IPS-15b (cell line): ENCODE results near the gene AADACL3.

Experiments
- H3K27me3 ChIP-seq: one replicate; pipeline ENCODE4 v1.6.1; 2013; ENCODE audit warnings: low read length; ENCODE audit not compliant: control insufficient read depth, insufficient read depth
- H3K36me3 ChIP-seq: one replicate; pipeline ENCODE4 v1.6.1; 2013; ENCODE audit warnings: low read length; ENCODE audit not compliant: control insufficient read depth, insufficient read depth
- H3K4me1 ChIP-seq: one replicate; pipeline ENCODE4 v1.6.1; 2013; ENCODE audit warnings: mild to moderate bottlenecking, low read length; ENCODE audit not compliant: control insufficient read depth, insufficient read depth
- H3K4me3 ChIP-seq: one replicate; pipeline ENCODE4 v1.5.1; 2013; ENCODE audit warnings: low read depth, low read length
- H3K9ac ChIP-seq: one replicate; pipeline ENCODE4 v1.6.1; 2013; ENCODE audit warnings: low read depth, mild to moderate bottlenecking, low read length
- H3K9me3 ChIP-seq: one replicate; pipeline ENCODE4 v1.6.1; 2013; ENCODE audit warnings: mild to moderate bottlenecking, low read length; ENCODE audit not compliant: control insufficient read depth, insufficient read depth

AADACL3 gene

GRCh38 chr1:12772520-12772919 is 56.6 kb downstream of the AADACL3 start:
- no peaks in the 10 kb centered on the region for H3K36me3 ChIP-seq
- H3K4me1 ChIP-seq: no peaks in the 10 kb centered on the region
- H3K9me3 ChIP-seq: no peaks in the 10 kb centered on the region
- H3K9ac ChIP-seq: no peak overlapping the region
- no peak overlapping the region for H3K4me3 ChIP-seq
- H3K27me3 ChIP-seq: no peaks in the 10 kb centered on the region

GRCh38 chr1:12773438-12773837 is 57.5 kb downstream of the AADACL3 start, which contains the start of gene PRAMEF12:
PRAMEF12 (plus strand) TSS chr1:12773738; CDS start chr1:12774868, 1,130 bp downstream.
- Histone ChIP-seq H3K9me3 (no peaks in the 10 kb centered on the region), H3K4me1 (no peaks in the 10 kb centered on the region), H3K36me3 (no peaks in the 10 kb centered on the region), H3K9ac (no peak within 1 kb of the TSS), H3K4me3 (no peak within 1 kb of the TSS), H3K27me3 (no peaks in the 10 kb centered on the region)

- Histone ChIP-seq H3K4me1 (no peaks in the 10 kb centered on the region), H3K36me3 (no peaks in the 10 kb centered on the region), H3K27me3 (no peaks in the 10 kb centered on the region), H3K9me3 (no peaks in the 10 kb centered on the region), H3K9ac (no peak overlapping the region), H3K4me3 (no peak overlapping the region)
These were observed 59.0 kb downstream of the AADACL3 start for GRCh38 chr1:12774801-12775345.

DNA sequence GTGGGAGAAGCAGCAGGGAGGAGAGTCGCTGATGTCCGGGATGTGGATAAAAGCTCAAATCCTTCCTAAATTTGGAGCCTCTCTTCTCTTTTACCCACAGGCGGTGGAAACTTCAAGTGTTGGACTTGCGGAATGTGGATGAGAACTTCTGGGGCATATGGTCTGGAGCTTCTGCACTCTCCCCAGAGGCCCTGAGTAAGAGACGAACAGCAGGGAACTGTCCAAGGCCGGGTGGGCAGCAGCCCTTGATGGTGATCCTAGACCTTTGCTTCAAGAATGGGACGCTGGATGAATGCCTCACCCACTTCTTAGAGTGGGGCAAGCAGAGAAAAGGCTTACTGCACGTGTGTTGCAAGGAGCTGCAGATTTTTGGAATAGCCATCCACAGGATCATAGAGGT is 59.5 kb downstream of the AADACL3 start:
- no peak overlapping the region for H3K9ac ChIP-seq
- H3K27me3 ChIP-seq: no peaks in the 10 kb centered on the region
- no peaks in the 10 kb centered on the region for H3K9me3 ChIP-seq
- H3K4me3 ChIP-seq: no peak overlapping the region
- H3K4me1 ChIP-seq: no peaks in the 10 kb centered on the region
- no peaks in the 10 kb centered on the region for H3K36me3 ChIP-seq

DNA sequence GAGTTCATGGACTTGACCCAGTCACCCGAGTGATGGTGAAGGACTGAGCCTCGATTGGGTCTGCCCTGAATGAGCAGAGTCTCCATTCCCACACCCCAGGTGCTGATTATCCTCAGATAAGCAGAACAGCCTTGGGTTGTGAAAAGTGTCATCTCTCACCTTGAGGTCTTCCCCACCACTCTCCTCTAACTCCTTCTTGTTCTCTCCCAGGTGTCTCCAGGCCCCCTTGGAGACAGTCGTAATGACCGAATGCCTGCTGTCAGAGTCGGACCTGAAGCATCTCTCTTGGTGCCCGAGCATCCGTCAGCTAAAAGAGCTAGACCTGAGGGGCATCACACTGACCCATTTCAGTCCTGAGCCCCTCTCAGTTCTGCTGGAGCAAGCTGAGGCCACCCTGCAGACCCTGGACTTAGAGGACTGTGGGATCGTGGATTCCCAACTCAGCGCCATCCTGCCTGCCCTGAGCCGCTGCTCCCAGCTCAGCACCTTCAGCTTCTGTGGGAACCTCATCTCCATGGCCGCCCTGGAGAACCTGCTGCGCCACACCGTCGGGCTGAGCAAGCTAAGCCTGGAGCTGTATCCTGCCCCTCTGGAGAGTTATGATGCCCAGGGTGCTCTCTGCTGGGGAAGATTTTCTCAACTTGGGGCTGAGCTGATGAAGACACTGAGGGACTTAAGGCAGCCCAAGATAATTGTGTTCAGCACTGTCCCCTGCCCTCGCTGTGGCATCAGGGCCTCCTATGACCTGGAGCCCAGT is 61.1 kb downstream of the AADACL3 start:
- no peaks in the 10 kb centered on the region for H3K27me3 ChIP-seq
- no peak overlapping the region for H3K9ac ChIP-seq
- no peaks in the 10 kb centered on the region for H3K36me3 ChIP-seq
- no peaks in the 10 kb centered on the region for H3K4me1 ChIP-seq
- no peak overlapping the region for H3K4me3 ChIP-seq
- no peaks in the 10 kb centered on the region for H3K9me3 ChIP-seq
